Measurements from ENCODE around the gene UBXN10. TPM values are rescaled to one million over a fixed set of nuclear protein-coding genes. Genes with fewer than 3 reads are reported as not detected.

UBXN10 gene
- total and polyA plus RNA-seq, 10 donors, result 0.07 to 0.26 (median 0.18) TPM

GRCh38 chr1:20174937-20175666 lies 10.8 kb upstream of the UBXN10 start:
- Histone ChIP-seq H3K27me3 (replicated peaks in 1 of 7) (no peaks in the 10 kb centered on the region), H3K27ac (no peak overlapping the region), H3K4me3 (no peak overlapping the region), H3K9me3 (peaks cover 0 to 4% (median 0%) of the 10 kb centered on the region in 8 donors), H3K4me1 (peaks cover 0 to 17% (median 4%) of the 10 kb centered on the region in 6 donors), H3K36me3 (no peaks in the 10 kb centered on the region)
- TF ChIP-seq POLR2AphosphoS5 (IDR thresholded peaks at IDR 0.05) (no peak), POLR2A (IDR thresholded peaks at IDR 0.05) (no peak)
- TF ChIP-seq, protein P1, sequence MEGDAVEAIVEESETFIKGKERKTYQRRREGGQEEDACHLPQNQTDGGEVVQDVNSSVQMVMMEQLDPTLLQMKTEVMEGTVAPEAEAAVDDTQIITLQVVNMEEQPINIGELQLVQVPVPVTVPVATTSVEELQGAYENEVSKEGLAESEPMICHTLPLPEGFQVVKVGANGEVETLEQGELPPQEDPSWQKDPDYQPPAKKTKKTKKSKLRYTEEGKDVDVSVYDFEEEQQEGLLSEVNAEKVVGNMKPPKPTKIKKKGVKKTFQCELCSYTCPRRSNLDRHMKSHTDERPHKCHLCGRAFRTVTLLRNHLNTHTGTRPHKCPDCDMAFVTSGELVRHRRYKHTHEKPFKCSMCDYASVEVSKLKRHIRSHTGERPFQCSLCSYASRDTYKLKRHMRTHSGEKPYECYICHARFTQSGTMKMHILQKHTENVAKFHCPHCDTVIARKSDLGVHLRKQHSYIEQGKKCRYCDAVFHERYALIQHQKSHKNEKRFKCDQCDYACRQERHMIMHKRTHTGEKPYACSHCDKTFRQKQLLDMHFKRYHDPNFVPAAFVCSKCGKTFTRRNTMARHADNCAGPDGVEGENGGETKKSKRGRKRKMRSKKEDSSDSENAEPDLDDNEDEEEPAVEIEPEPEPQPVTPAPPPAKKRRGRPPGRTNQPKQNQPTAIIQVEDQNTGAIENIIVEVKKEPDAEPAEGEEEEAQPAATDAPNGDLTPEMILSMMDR (IDR thresholded peaks at IDR 0.05 in 8 of 11, conservative IDR thresholded peaks at IDR 0.05 in 3 of 11), result no peak
- intact Hi-C loops (cut with DNase I; ENCODE audit: low total_unique reads), result no loop called here
- whole genome bisulfite sequencing, 5 donors, result 40 to 64% (median 48%) methylated on average over 9 of the region's 9 CpGs
- DNase-seq, result no peak

- no peak overlapping the region for H3K4me3 ChIP-seq
- DNase-seq, result no peak
- TF ChIP-seq POLR2AphosphoS5 (IDR thresholded peaks at IDR 0.05), result no peak
- TF ChIP-seq, protein P1 (IDR thresholded peaks at IDR 0.05 in 8 of 11, conservative IDR thresholded peaks at IDR 0.05 in 3 of 11), result no peak
- TF ChIP-seq POLR2A (IDR thresholded peaks at IDR 0.05), result no peak
Measured at GRCh38 chr1:20178634-20179370, 7.1 kb upstream of the UBXN10 start.

GRCh38 chr1:20179371-20180128 lies 6.3 kb upstream of the UBXN10 start:
- Histone ChIP-seq H3K4me3 (no peak overlapping the region), H3K27me3 (replicated peaks in 1 of 7) (peaks cover 0 to 3% (median 0%) of the 10 kb centered on the region in 7 donors), H3K27ac (no peak overlapping the region), H3K36me3 (no peaks in the 10 kb centered on the region), H3K9me3 (peaks cover 0 to 4% (median 0%) of the 10 kb centered on the region in 8 donors), H3K4me1 (peaks cover 0 to 2% (median 0%) of the 10 kb centered on the region in 6 donors)
- TF ChIP-seq POLR2AphosphoS5 (IDR thresholded peaks at IDR 0.05) (no peak), POLR2A (IDR thresholded peaks at IDR 0.05) (no peak)
- TF ChIP-seq, protein P1 (IDR thresholded peaks at IDR 0.05 in 8 of 11, conservative IDR thresholded peaks at IDR 0.05 in 3 of 11), result no peak
- WGBS, 5 donors, result 84 to 94% (median 90%) methylated on average over 2 of the region's 2 CpGs
- intact Hi-C loops (cut with DNase I; ENCODE audit: low total_unique reads), result no loop called here
- DNase-seq, result no peak

More at GRCh38 chr1:20178634-20179370, 7.1 kb upstream of the UBXN10 start:
- intact Hi-C loops (cut with DNase I; ENCODE audit: low total_unique reads), result no loop called here
- Histone ChIP-seq H3K9me3 (peaks cover 0 to 4% (median 0%) of the 10 kb centered on the region in 8 donors), H3K27me3 (replicated peaks in 1 of 7) (no peaks in the 10 kb centered on the region), H3K4me1 (no peaks in the 10 kb centered on the region), H3K27ac (no peak overlapping the region), H3K36me3 (no peaks in the 10 kb centered on the region)
- WGBS, 5 donors, result 80 to 86% (median 84%) methylated on average over 13 of the region's 13 CpGs

Measured in spleen (tissue), 11 donors.